IMR-90 (cell line): ENCODE measurements around the gene PTPRQ. TPM values are rescaled to one million over a fixed set of nuclear protein-coding genes. Genes with fewer than 3 reads are reported as not detected.

Experiments
- ATAC-seq: fragments of 200-7000 bp; cut with Tn5 transposase; 2 replicates; pipeline ENCODE4 v1.9.1; 2020; ENCODE audit warnings: low read depth, mild to moderate bottlenecking, moderate library complexity
- BruUV-seq: library from RNA; stranded (reverse); fragments of 400-500 nt; replicated peaks from 2 replicates; lab custom pipeline; 2021; lab: Mats Ljungman, UMichigan
- CTCF ChIA-PET: fragments of 300-600 bp; formaldehyde crosslinking; extraction: SDS; loops from one replicate; lab custom pipeline; 2021; ENCODE audit warnings: antibody characterized with exemption; lab: Yijun Ruan, JAX
- POLR2A ChIA-PET: fragments of 300-600 bp; sonication (Branson Sonifier 250); formaldehyde crosslinking; loops from one replicate; lab custom pipeline; 2022; ENCODE audit warnings: antibody characterized with exemption; ENCODE audit not compliant: unreplicated experiment; lab: Charles Lee
- DNase-seq: peaks from one replicate; pipeline ENCODE4 v3.0.0; 2013
- H2AFZ ChIP-seq: replicated peaks from 2 replicates; pipeline ENCODE3; 2013; ENCODE audit warnings: low read length, mild to moderate bottlenecking; ENCODE audit not compliant: poor library complexity
- H2AK5ac ChIP-seq: 2 replicates; pipeline ENCODE4 v1.6.1; 2013; ENCODE audit warnings: low read depth, low read length, inconsistent platforms
- H2AK9ac ChIP-seq: replicated peaks from 2 replicates; pipeline ENCODE3; 2013; ENCODE audit warnings: mild to moderate bottlenecking, low read depth, low read length, moderate library complexity; ENCODE audit not compliant: poor library complexity
- H2BK120ac ChIP-seq: 2 replicates; pipeline ENCODE4 v1.6.1; 2013; ENCODE audit warnings: low read depth, low read length, inconsistent platforms
- H2BK15ac ChIP-seq: 3 replicates; pipeline ENCODE4 v1.6.1; 2013; ENCODE audit warnings: low read depth, low read length, inconsistent platforms
- H2BK20ac ChIP-seq: 2 replicates; pipeline ENCODE4 v1.6.1; 2013; ENCODE audit warnings: low read depth, mild to moderate bottlenecking, inconsistent platforms, low read length, moderate library complexity
- H2BK5ac ChIP-seq: 2 replicates; pipeline ENCODE4 v1.6.1; 2013; ENCODE audit warnings: mild to moderate bottlenecking, low read depth, low read length, inconsistent platforms; ENCODE audit not compliant: poor library complexity, severe bottlenecking
- H3K14ac ChIP-seq: replicated peaks from 2 replicates; pipeline ENCODE4 v1.6.1; 2013; ENCODE audit warnings: low read depth, low read length, inconsistent platforms
- H3K18ac ChIP-seq: 2 replicates; pipeline ENCODE4 v1.6.1; 2013; ENCODE audit warnings: low read depth, low read length, control low read depth
- H3K23ac ChIP-seq: 2 replicates; pipeline ENCODE4 v1.6.1; 2013; ENCODE audit warnings: low read depth, low read length, inconsistent platforms
- H3K27ac ChIP-seq: 2 replicates; pipeline ENCODE4 v1.5.1; 2013; ENCODE audit warnings: mild to moderate bottlenecking, control low read depth, low read length; ENCODE audit not compliant: insufficient read depth
- H3K27me3 ChIP-seq: 2 replicates; pipeline ENCODE4 v1.6.1; 2013; ENCODE audit warnings: low read length; ENCODE audit not compliant: control insufficient read depth, insufficient read depth
- H3K36me3 ChIP-seq: 2 replicates; pipeline ENCODE4 v1.6.1; 2013; ENCODE audit warnings: low read length, mixed read lengths; ENCODE audit not compliant: control insufficient read depth, insufficient read depth
- H3K4ac ChIP-seq: 2 replicates; pipeline ENCODE4 v1.6.1; 2013; ENCODE audit warnings: low read depth, low read length, inconsistent platforms
- H3K4me1 ChIP-seq: 2 replicates; pipeline ENCODE4 v1.6.1; 2013; ENCODE audit warnings: low read length, mixed read lengths; ENCODE audit not compliant: control insufficient read depth, insufficient read depth
- H3K4me2 ChIP-seq: 2 replicates; pipeline ENCODE4 v1.6.1; 2013; ENCODE audit warnings: low read depth, mild to moderate bottlenecking, control low read depth, low read length, moderate library complexity
- H3K4me3 ChIP-seq: 2 replicates; pipeline ENCODE4 v1.5.1; 2013; ENCODE audit warnings: low read depth, mild to moderate bottlenecking, control low read depth, low read length, moderate library complexity; ENCODE audit not compliant: insufficient read depth
- H3K56ac ChIP-seq: 2 replicates; pipeline ENCODE4 v1.6.1; 2013; ENCODE audit warnings: low read length, inconsistent platforms; ENCODE audit not compliant: insufficient read depth; ENCODE audit errors: extremely low read depth
- H3K79me1 ChIP-seq, 2 experiments: 2 replicates each; pipeline ENCODE4 v1.6.1; 2013; ENCODE audit warnings: low read length in 2 of 2, inconsistent platforms in 1 of 2, low read depth in 1 of 2
- H3K9ac ChIP-seq: 2 replicates; pipeline ENCODE4 v1.6.1; 2013; ENCODE audit warnings: low read depth, low read length, control low read depth
- H3K9me1 ChIP-seq: 2 replicates; pipeline ENCODE4 v1.6.1; 2013; ENCODE audit warnings: low read length, inconsistent platforms; ENCODE audit not compliant: insufficient read depth
- H3K9me3 ChIP-seq: 2 replicates; pipeline ENCODE4 v1.6.1; 2013; ENCODE audit warnings: low read length; ENCODE audit not compliant: control insufficient read depth, insufficient read depth
- H4K20me1 ChIP-seq: 2 replicates; pipeline ENCODE4 v1.6.1; 2013; ENCODE audit warnings: low read length, inconsistent platforms; ENCODE audit not compliant: insufficient read depth
- H4K5ac ChIP-seq: 2 replicates; pipeline ENCODE4 v1.6.1; 2013; ENCODE audit warnings: mild to moderate bottlenecking, low read depth, low read length, control low read depth
- H4K8ac ChIP-seq, 2 experiments: 2 replicates each; pipeline ENCODE4 v1.6.1; 2013; ENCODE audit warnings: low read depth in 2 of 2, low read length in 2 of 2, control low read depth in 1 of 2, inconsistent platforms in 1 of 2
- H4K91ac ChIP-seq: 2 replicates; pipeline ENCODE4 v1.6.1; 2013; ENCODE audit warnings: low read depth, low read length, inconsistent platforms; ENCODE audit not compliant: insufficient read depth
- CEBPB ChIP-seq: IDR thresholded peaks from 2 replicates; pipeline ENCODE4 v1.6.1; 2012; ENCODE audit warnings: low read depth, low read length, improper control_type of control experiment
- MAFK ChIP-seq: IDR thresholded peaks from 2 replicates; pipeline ENCODE4 v1.6.1; 2012; ENCODE audit warnings: low read depth, low read length, improper control_type of control experiment
- MAZ ChIP-seq: IDR thresholded peaks from 2 replicates; pipeline ENCODE4 v1.6.1; 2012; ENCODE audit warnings: low read depth, mild to moderate bottlenecking, low read length, improper control_type of control experiment, moderate library complexity, borderline replicate concordance
- RAD21 ChIP-seq: IDR thresholded peaks from 2 replicates; pipeline ENCODE4 v1.6.1; 2012; ENCODE audit warnings: low read length, improper control_type of control experiment
- RCOR1 ChIP-seq: IDR thresholded peaks from 2 replicates; pipeline ENCODE4 v1.6.1; 2012; ENCODE audit warnings: mild to moderate bottlenecking, low read length, improper control_type of control experiment; ENCODE audit not compliant: insufficient replicate concordance
- RFX5 ChIP-seq: IDR thresholded peaks from 2 replicates; pipeline ENCODE4 v1.8.0; 2012; ENCODE audit warnings: low read depth, mild to moderate bottlenecking, low read length, moderate library complexity
- WGBS, 2 experiments: methylation state at CpG; one replicate each; pipeline versions ENCODE4 v1.1.5 to v1.1.7; 2013; ENCODE audit warnings: missing lambda C conversion rate in 2 of 2; ENCODE audit not compliant: insufficient read length in 1 of 2; ENCODE audit errors: extremely low coverage in 2 of 2; 5-methylcytosine and 5-hydroxymethylcytosine counted together
- dilution Hi-C: fragments of 300-500 bp; cut with HindIII; formaldehyde crosslinking; loops from one replicate; pipeline ENCODE4 v1.14.3; 2018; ENCODE audit warnings: low sequenced_read_pairs; ENCODE audit not compliant: unreplicated experiment
- in situ Hi-C: fragments of 300-500 bp; cut with MboI; formaldehyde crosslinking; loops from 3 replicates; pipeline ENCODE4 v1.14.3; 2019; ENCODE audit warnings: low sequenced_read_pairs, inconsistent platforms, mixed read lengths
- intact Hi-C: fragments of 100-400 bp; cut with micrococcal nuclease; formaldehyde crosslinking; loops from 2 replicates; pipeline ENCODE4 v1.10.0; 2022
- polyA plus RNA-seq, 3 experiments: library from polyadenylated mRNA; depleted of rRNA; stranded (reverse); fragments of >200 nt; gene quantifications; 2 replicates each; pipeline ENCODE4 v1.2.3, GENCODE V29; 2012; ENCODE audit warnings: low replicate concordance in 1 of 3
- total RNA-seq: library from RNA; depleted of rRNA; stranded (reverse); fragments of >200 nt; gene quantifications from 2 replicates; pipeline ENCODE4 v1.2.3, GENCODE V29; 2012
- TF ChIP-seq, protein P1 (sequence below): conservative IDR thresholded peaks from 2 replicates; pipeline ENCODE4 v1.5.1; 2012; ENCODE audit warnings: mild to moderate bottlenecking, low read depth, low read length, improper control_type of control experiment

The PTPRQ gene
- total and polyA plus RNA-seq, 2 of the 4 experiments (the other 2 are of a cell fraction) = 0.96 to 1.4 TPM

DNA sequence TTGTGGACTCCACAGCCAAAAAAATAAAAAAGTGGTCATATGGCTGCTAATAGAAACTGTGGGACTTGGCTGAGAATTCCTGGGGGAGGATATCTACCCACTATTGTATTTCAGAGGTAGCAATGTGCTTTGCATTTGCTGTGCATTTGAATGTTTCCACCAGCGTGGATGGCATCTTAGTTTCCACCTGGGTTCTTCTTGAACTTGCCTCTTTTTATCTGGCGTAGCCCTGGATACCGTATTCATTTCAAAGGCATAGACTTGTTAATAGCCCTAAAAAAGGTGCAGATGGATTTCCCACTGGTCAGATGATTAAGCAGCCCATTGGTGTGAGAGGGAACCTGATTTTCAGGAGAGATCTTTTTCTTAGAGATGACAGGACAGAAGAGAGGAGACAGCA lies 270.8 kb downstream of the PTPRQ start:
- ATAC-seq (no peak), DNase-seq (no peak)
- no peaks in the 10 kb centered on the region for H3K4me1 ChIP-seq
- no peak overlapping the region for H2AFZ ChIP-seq
- intact Hi-C loops (no loop called here), dilution Hi-C loops (no loop called here), in situ Hi-C loops (no loop called here)
- H4K91ac ChIP-seq = no peak overlapping the region
- no peaks in the 10 kb centered on the region for H3K79me1 ChIP-seq
- H3K9me3 ChIP-seq = no peaks in the 10 kb centered on the region
- no TSS peak for BruUV-seq
- no peak for TF ChIP-seq MAFK
- TF ChIP-seq RAD21 = no peak
- no peak for TF ChIP-seq CEBPB
- TF ChIP-seq RCOR1 = no peak
- TF ChIP-seq RFX5 = no peak
- TF ChIP-seq, protein P1, sequence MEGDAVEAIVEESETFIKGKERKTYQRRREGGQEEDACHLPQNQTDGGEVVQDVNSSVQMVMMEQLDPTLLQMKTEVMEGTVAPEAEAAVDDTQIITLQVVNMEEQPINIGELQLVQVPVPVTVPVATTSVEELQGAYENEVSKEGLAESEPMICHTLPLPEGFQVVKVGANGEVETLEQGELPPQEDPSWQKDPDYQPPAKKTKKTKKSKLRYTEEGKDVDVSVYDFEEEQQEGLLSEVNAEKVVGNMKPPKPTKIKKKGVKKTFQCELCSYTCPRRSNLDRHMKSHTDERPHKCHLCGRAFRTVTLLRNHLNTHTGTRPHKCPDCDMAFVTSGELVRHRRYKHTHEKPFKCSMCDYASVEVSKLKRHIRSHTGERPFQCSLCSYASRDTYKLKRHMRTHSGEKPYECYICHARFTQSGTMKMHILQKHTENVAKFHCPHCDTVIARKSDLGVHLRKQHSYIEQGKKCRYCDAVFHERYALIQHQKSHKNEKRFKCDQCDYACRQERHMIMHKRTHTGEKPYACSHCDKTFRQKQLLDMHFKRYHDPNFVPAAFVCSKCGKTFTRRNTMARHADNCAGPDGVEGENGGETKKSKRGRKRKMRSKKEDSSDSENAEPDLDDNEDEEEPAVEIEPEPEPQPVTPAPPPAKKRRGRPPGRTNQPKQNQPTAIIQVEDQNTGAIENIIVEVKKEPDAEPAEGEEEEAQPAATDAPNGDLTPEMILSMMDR = no peak
- no peak for TF ChIP-seq MAZ
- no peak overlapping the region for H3K18ac ChIP-seq
- H3K36me3 ChIP-seq = no peaks in the 10 kb centered on the region
- no peaks in the 10 kb centered on the region for H3K9me1 ChIP-seq
- no peak overlapping the region for H3K27ac ChIP-seq
- ChIA-PET CTCF (no interaction called here), POLR2A (no interaction called here)
- no peak overlapping the region for H2BK15ac ChIP-seq
- no peak overlapping the region for H2AK5ac ChIP-seq
- no peak overlapping the region for H3K23ac ChIP-seq
- no peak overlapping the region for H2BK20ac ChIP-seq
- no peak overlapping the region for H2BK5ac ChIP-seq
- no peak overlapping the region for H3K4me3 ChIP-seq
- H4K8ac ChIP-seq = no peak overlapping the region
- WGBS, 2 experiments = 95% methylated on average over 2 of the region's 3 CpGs; no CpG with 5 or more reads in 1 of the 2 experiments
- no peak overlapping the region for H3K56ac ChIP-seq
- no peak overlapping the region for H3K9ac ChIP-seq
- H3K4ac ChIP-seq = no peak overlapping the region
- H3K14ac ChIP-seq = no peak overlapping the region
- H4K5ac ChIP-seq = no peak overlapping the region
- H3K4me2 ChIP-seq = no peak overlapping the region
- no peak overlapping the region for H2AK9ac ChIP-seq
- no peak overlapping the region for H2BK120ac ChIP-seq
- no peaks in the 10 kb centered on the region for H4K20me1 ChIP-seq
- H3K27me3 ChIP-seq = no peaks in the 10 kb centered on the region
